Posterior cingulate gyrus (tissue), 11 donors: ENCODE data around the gene CACNG5.

ENCODE experiments used
- DNase-seq, 10 donors: peaks; one replicate each; pipeline versions ENCODE4 v3.0.0 to v3.0.0-alpha.2; 2020 to 2021; ENCODE audit warnings: mixed read lengths in 3 of 10
- intact Hi-C: fragments of 100-400 bp; cut with DNase I; formaldehyde crosslinking; loops from one replicate; pipeline ENCODE4 v1.15.1; 2023

CACNG5 gene

GRCh38 chr17:66819466-66819865 is 15.5 kb upstream of the CACNG5 start:
- intact Hi-C loops, result no loop called here
- DNase-seq, result no peak

GRCh38 chr17:66822009-66822408 is 12.9 kb upstream of the CACNG5 start:
- intact Hi-C loops, result no loop called here
- no peak for DNase-seq

GRCh38 chr17:66826856-66827255 is 8.1 kb upstream of the CACNG5 start:
- intact Hi-C loops, result no loop called here
- DNase-seq, result no peak

- intact Hi-C loops, result no loop called here
- DNase-seq, result no peak
Measured at GRCh38 chr17:66829386-66829864, 5.5 kb upstream of the CACNG5 start.

- intact Hi-C loops, result no loop called here
- DNase-seq, result no peak
Measured at GRCh38 chr17:66829883-66830282, 5.0 kb upstream of the CACNG5 start.

- intact Hi-C loops, result no loop called here
Measured at GRCh38 chr17:66830451-66830850, 4.5 kb upstream of the CACNG5 start.

GRCh38 chr17:66831383-66832210 is 3.3 kb upstream of the CACNG5 start:
- intact Hi-C loops, result no loop called here
- DNase-seq, result peak in 3 of 10 donors; percentile 29 to 86 (median 44)

More at GRCh38 chr17:66830451-66830850, 4.5 kb upstream of the CACNG5 start:
- no peak for DNase-seq

- intact Hi-C loops, result no loop called here
- no peak for DNase-seq
Measured at GRCh38 chr17:66833201-66833600, 1.7 kb upstream of the CACNG5 start.

- intact Hi-C loops, result no loop called here
- no peak for DNase-seq
Measured at GRCh38 chr17:66834426-66834918, 445 bp upstream of the CACNG5 start.

- no peak for DNase-seq
- intact Hi-C loops, result no loop called here
Measured at GRCh38 chr17:66835476-66835875, 559 bp downstream of the CACNG5 start.

GRCh38 chr17:66836063-66837005 is 1.4 kb downstream of the CACNG5 start:
- DNase-seq, result no peak
- intact Hi-C loops, result no loop called here

GRCh38 chr17:66837226-66837625 is 2.3 kb downstream of the CACNG5 start:
- intact Hi-C loops, result no loop called here
- DNase-seq, result no peak

- intact Hi-C loops, result no loop called here
- no peak for DNase-seq
Measured at GRCh38 chr17:66837885-66838665, 3.2 kb downstream of the CACNG5 start.

- intact Hi-C loops, result no loop called here
- no peak for DNase-seq
Measured at GRCh38 chr17:66839616-66840015, 4.7 kb downstream of the CACNG5 start.

GRCh38 chr17:66840061-66840460 is 5.1 kb downstream of the CACNG5 start:
- no peak for DNase-seq
- intact Hi-C loops, result no loop called here

GRCh38 chr17:66841328-66841727 is 6.4 kb downstream of the CACNG5 start:
- no peak for DNase-seq
- intact Hi-C loops, result no loop called here

- intact Hi-C loops, result no loop called here
Measured at GRCh38 chr17:66841744-66842143, 6.8 kb downstream of the CACNG5 start.

GRCh38 chr17:66842505-66842904 is 7.6 kb downstream of the CACNG5 start:
- intact Hi-C loops, result no loop called here
- DNase-seq, result no peak

More at GRCh38 chr17:66841744-66842143, 6.8 kb downstream of the CACNG5 start:
- no peak for DNase-seq

- intact Hi-C loops, result no loop called here
- no peak for DNase-seq
Measured at GRCh38 chr17:66842959-66843358, 8.0 kb downstream of the CACNG5 start.

GRCh38 chr17:66843627-66844026 is 8.7 kb downstream of the CACNG5 start:
- no peak for DNase-seq
- intact Hi-C loops, result no loop called here
